H54 (cell line): Measurements from ENCODE around the gene PYHIN1.
"Not testable (repeated sequence)": the region's sequence is repeated elsewhere in the genome, so short reads cannot be mapped to it uniquely, and the experiment has no call there.

Experiments used
- DNase-seq: peaks from one replicate; pipeline ENCODE4 v3.0.0; 2011; ENCODE audit warnings: low spot score, mixed read lengths; ENCODE audit not compliant: insufficient read length
- FAIRE-seq: peaks from 3 replicates; lab custom pipeline; 2011; peaks lifted over from hg19 to GRCh38; lab: Jason Lieb, UNC
- POLR2A ChIP-seq: IDR thresholded peaks from 2 replicates; pipeline ENCODE4 v1.6.1; 2011; ENCODE audit warnings: low read depth, mild to moderate bottlenecking, low read length

PYHIN1 gene

GRCh38 chr1:158998037-158998780 lies 66.9 kb downstream of the PYHIN1 start:
- FAIRE-seq (no peak), DNase-seq (no peak)

DNA sequence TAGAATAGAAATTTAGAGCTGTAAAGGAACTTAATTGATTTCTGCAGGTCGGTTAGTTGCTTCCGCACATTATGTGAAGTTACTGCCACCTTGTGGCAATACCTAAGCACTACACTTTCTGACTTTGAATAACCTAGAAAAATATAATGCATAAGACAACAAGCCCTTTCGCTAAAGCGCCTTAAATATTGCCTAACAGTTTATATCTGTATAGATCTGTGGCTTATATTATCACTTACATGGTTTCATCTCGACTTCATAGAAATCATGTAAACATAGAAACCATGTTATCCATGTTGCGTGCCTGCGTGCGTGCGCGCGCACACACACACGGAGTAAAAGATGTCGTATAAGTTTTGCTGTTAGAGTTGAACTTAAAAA lies 67.4 kb downstream of the PYHIN1 start:
- no peak for TF ChIP-seq POLR2A
- DNase-seq: no peak
- peak; percentile 88 for FAIRE-seq

More at GRCh38 chr1:158998037-158998780, 66.9 kb downstream of the PYHIN1 start:
- TF ChIP-seq POLR2A: no peak

DNA sequence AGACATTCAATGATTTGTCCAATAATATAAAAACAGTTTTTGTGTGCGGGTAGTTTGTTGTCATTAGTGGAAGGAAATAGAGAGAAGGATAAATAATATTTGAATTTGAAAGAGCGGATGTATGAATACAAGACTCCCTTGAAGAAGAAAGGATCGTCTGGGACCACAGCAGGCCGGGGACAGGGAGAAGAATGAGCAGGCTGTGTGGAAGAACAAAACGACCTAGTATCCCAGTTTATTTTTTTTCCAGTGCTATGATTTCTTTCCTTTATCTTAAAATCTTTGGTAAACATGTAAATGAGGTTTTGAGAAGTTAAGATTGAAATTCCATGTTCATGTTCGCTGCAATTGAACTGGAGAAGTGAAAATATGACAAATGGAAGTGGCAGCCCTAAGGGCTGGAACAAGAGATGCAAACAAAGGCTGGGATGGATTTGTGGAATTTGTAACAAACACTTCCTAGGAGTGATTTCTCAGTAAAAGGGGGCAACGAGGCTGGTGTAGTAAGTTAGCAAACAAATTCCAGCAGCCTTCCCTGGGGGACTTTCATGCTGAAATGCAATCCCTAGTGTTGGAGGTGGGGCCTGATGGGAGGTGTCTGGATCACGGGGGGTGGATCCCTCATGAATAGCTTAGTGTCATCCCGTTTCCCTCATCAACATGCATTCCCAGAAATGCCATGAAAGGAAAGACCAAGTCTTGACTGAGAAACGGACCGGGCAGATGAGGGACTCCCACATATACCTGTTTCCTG lies 68.1 kb downstream of the PYHIN1 start:
- peak; percentile 94 for FAIRE-seq
- no peak for TF ChIP-seq POLR2A
- no peak for DNase-seq

DNA sequence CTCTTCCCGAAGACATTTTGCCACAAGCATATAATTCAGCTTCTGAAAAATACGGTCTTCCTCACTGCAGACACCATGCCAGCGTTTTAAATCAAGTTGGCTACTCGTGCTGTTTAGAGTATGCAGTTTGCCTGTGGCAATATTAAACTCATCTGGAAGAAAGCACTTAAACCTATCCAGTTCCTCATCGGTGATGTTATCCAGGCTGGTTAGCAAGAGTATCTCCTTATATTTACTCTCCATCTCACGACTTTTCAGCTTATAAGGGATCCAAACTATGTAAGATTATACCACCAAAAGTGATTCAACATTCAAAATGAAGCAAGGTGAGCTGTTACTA lies 68.7 kb downstream of the PYHIN1 start:
- DNase-seq: no peak
- FAIRE-seq: no peak
- TF ChIP-seq POLR2A: no peak

DNA sequence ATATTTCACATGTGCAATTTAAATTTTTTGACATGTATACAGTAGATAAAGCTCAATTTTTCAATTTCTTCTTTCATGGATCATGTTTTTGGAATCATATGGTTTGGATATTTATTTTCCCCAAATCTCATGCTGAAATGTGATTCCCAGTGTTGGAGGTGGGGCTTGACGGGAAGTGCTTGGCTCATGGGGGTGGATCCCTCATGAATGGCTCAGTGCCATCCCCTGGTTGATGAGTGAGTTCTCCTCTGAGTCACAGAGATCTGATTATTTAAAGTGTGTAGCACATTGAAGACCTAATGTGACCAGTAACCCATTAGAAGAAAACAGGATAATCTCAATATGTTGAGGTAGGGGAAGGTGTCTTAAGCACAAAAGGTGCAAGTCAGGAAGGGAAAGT lies 69.3 kb downstream of the PYHIN1 start:
- DNase-seq (peak; percentile 25), FAIRE-seq (peak; percentile 98)
- TF ChIP-seq POLR2A: no peak

DNA sequence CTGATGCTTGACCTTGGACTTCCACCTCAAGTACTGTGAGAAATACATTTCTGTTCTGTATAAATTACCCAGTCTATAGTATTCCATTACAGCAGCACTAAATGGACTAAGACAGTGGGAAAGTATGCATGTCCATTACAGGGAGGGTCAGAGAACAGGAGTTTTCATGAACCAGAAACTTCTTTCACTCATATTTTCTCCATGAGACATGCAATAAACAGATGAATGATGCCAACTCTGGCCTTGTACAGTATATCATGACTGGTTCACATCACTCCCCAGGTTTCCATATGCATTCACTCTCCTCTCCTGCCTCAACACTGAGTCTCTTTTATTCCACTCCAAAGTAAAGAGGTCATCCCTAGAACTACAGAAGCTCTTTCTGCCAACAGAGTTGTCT lies 73.8 kb downstream of the PYHIN1 start:
- TF ChIP-seq POLR2A: no peak
- no peak for FAIRE-seq
- DNase-seq: no peak

GRCh38 chr1:159005676-159006075 lies 74.3 kb downstream of the PYHIN1 start:
- no peak for DNase-seq
- FAIRE-seq: no peak
- no peak for TF ChIP-seq POLR2A

DNA sequence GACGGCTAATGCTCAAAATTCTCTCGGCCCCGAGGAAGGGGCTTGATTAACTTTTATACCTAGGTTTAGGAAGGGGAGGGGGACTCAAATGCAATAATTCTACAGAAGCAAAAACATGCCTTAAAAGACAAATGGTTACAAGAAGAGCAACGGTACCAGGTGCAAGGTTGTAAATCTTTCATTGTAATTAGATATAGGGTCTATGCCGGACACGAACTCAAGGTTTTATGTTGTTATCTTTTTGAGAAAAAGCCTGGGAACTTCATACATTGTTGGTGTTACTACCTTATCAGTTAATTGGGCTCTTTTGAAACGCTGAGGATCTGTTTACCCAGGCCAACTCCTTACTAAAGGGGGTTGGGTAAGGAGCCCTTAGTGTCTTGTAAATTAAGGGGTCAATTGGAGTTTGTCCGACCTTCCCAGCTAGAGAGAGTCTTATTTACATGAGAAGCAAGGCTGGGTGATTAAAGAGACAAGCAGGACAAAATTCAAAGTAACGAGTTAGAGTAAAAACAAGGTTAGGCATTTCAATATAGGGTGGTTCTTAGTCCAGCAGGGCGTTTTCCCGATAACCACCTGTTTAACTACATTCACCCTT lies 75.0 kb downstream of the PYHIN1 start:
- not testable (repeated sequence) for FAIRE-seq

DNA sequence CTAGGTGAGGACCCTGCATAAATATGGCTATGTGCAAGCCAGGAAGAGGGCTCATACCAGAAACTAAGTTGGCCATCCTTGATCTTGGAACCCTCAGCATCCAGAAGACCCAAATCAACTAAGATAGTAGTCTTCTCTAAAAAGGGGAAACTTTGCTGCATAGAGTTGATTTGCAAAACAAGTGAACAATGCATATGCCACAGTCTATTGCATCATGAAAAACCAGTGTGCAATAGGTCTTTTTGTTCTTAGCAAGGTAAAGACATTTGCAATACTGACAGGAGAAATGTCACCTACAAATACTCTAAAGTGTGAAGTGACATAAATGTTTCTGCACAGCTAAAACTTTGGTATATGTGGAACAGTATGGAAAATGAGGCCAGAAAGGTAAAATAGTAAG lies 76.4 kb downstream of the PYHIN1 start:
- FAIRE-seq: no peak
- TF ChIP-seq POLR2A: no peak
- DNase-seq: no peak

More for the DNA sequence above, 75.0 kb downstream of the PYHIN1 start:
- DNase-seq: not testable (repeated sequence)

- FAIRE-seq: no peak
- no peak for DNase-seq
- TF ChIP-seq POLR2A: no peak
Observed at GRCh38 chr1:159008744-159009188, 77.4 kb downstream of the PYHIN1 start.

GRCh38 chr1:159009287-159009686 lies 77.9 kb downstream of the PYHIN1 start:
- DNase-seq: no peak
- FAIRE-seq: no peak

GRCh38 chr1:159009704-159010361 lies 78.5 kb downstream of the PYHIN1 start, which contains the start of gene IFI16:
TSS of gene IFI16 (plus strand) at chr1:159009907. CDS start at chr1:159014681, 4,774 bp downstream.
- DNase-seq: peak; percentile 27
- FAIRE-seq: peak; percentile 72
- 0 out of 2 replicates have a peak, but pooled peaks have one; percentile 23 for TF ChIP-seq POLR2A

More at GRCh38 chr1:159009287-159009686, 77.9 kb downstream of the PYHIN1 start:
- TF ChIP-seq POLR2A: no peak

- FAIRE-seq: no peak
- DNase-seq: no peak
- TF ChIP-seq POLR2A: no peak
Observed at GRCh38 chr1:159010391-159010790, 79.0 kb downstream of the PYHIN1 start.

- not testable (repeated sequence) for DNase-seq, FAIRE-seq
Observed at GRCh38 chr1:159011001-159011400, 79.6 kb downstream of the PYHIN1 start.
